Liver (tissue), 9 donors: Measurements from ENCODE around the gene AREL1. TPM values are rescaled to one million over a fixed set of nuclear protein-coding genes. Genes with fewer than 3 reads are reported as not detected.

Experiments used
- DNase-seq: peaks from one replicate; pipeline ENCODE4 v3.0.0-alpha.2; 2017; ENCODE audit warnings: low spot score
- H3K27ac ChIP-seq, 2 donors: one replicate each; pipeline ENCODE4 v1.7.0; 2013; ENCODE audit warnings: inconsistent platforms in 2 of 2, low read length in 2 of 2, control low read depth in 1 of 2, low read depth in 1 of 2, mild to moderate bottlenecking in 1 of 2
- H3K27me3 ChIP-seq, 4 donors: one replicate each; pipeline versions ENCODE4 v1.6.1 to v1.7.0; 2013; ENCODE audit warnings: low read length in 3 of 4, inconsistent platforms in 1 of 4, mild to moderate bottlenecking in 1 of 4, moderate library complexity in 1 of 4; ENCODE audit not compliant: control insufficient read depth in 4 of 4, insufficient read depth in 4 of 4
- H3K36me3 ChIP-seq, 4 donors: one replicate each; pipeline versions ENCODE4 v1.6.1 to v1.7.0; 2013; ENCODE audit warnings: low read length in 3 of 4, mild to moderate bottlenecking in 3 of 4, low read depth in 1 of 4, moderate library complexity in 1 of 4; ENCODE audit not compliant: control insufficient read depth in 4 of 4, insufficient read depth in 3 of 4
- H3K4me1 ChIP-seq, 4 donors: one replicate each; pipeline versions ENCODE4 v1.6.1 to v1.7.0; 2013; ENCODE audit warnings: low read length in 3 of 4, mild to moderate bottlenecking in 3 of 4, moderate library complexity in 1 of 4; ENCODE audit not compliant: control insufficient read depth in 4 of 4, insufficient read depth in 4 of 4
- H3K4me3 ChIP-seq, 3 donors: one replicate each; pipeline versions ENCODE4 v1.6.1 to v1.7.0; 2013; ENCODE audit warnings: low read length in 3 of 3, control low read depth in 1 of 3, low read depth in 1 of 3, mild to moderate bottlenecking in 1 of 3
- H3K9ac ChIP-seq, 2 donors: one replicate each; pipeline ENCODE4 v1.7.0; 2013; ENCODE audit warnings: low read length in 2 of 2, mild to moderate bottlenecking in 2 of 2, moderate library complexity in 2 of 2, control low read depth in 1 of 2, low read depth in 1 of 2
- H3K9me3 ChIP-seq, 4 donors: one replicate each; pipeline versions ENCODE4 v1.6.1 to v1.7.0; 2013; ENCODE audit warnings: low read length in 3 of 4; ENCODE audit not compliant: control insufficient read depth in 4 of 4
- EGR1 ChIP-seq, 2 donors: IDR thresholded peaks; 2 replicates each; pipeline ENCODE4 v1.6.1; 2016 to 2018; ENCODE audit warnings: antibody characterized with exemption in 2 of 2, low read depth in 2 of 2
- FOXA1 ChIP-seq: IDR thresholded peaks from 2 replicates; pipeline ENCODE4 v1.6.1; 2016; ENCODE audit warnings: antibody characterized with exemption
- FOXA2 ChIP-seq: IDR thresholded peaks from 2 replicates; pipeline ENCODE4 v1.6.1; 2016; ENCODE audit warnings: antibody characterized with exemption
- GABPA ChIP-seq, 2 donors: IDR thresholded peaks in 1 of 2; conservative IDR thresholded peaks in 1 of 2; 2 replicates each; pipeline ENCODE4 v1.6.1; 2016; ENCODE audit warnings: antibody characterized with exemption in 2 of 2, mild to moderate bottlenecking in 1 of 2, moderate library complexity in 1 of 2
- HNF4A ChIP-seq, 2 donors: conservative IDR thresholded peaks; 2 replicates each; pipeline ENCODE4 v1.6.1; 2016; ENCODE audit warnings: antibody characterized with exemption in 2 of 2, mild to moderate bottlenecking in 2 of 2
- HNF4G ChIP-seq: IDR thresholded peaks from 2 replicates; pipeline ENCODE4 v1.6.1; 2016; ENCODE audit warnings: antibody characterized with exemption
- JUND ChIP-seq, 2 donors: IDR thresholded peaks; 2 replicates each; pipeline ENCODE4 v1.6.1; 2016; ENCODE audit warnings: antibody characterized with exemption in 2 of 2
- NR2F2 ChIP-seq: IDR thresholded peaks from 2 replicates; pipeline ENCODE4 v1.6.1; 2016; ENCODE audit warnings: antibody characterized with exemption
- RAD21 ChIP-seq, 2 donors: IDR thresholded peaks; 2 replicates each; pipeline ENCODE4 v1.6.1; 2016; ENCODE audit warnings: antibody characterized with exemption in 2 of 2, mild to moderate bottlenecking in 2 of 2
- REST ChIP-seq: IDR thresholded peaks from 2 replicates; pipeline ENCODE4 v1.6.1; 2016; ENCODE audit warnings: antibody characterized with exemption, mild to moderate bottlenecking
- RXRA ChIP-seq, 2 donors: IDR thresholded peaks; 2 replicates each; pipeline ENCODE4 v1.6.1; 2017 to 2018; ENCODE audit warnings: antibody characterized with exemption in 2 of 2, mild to moderate bottlenecking in 1 of 2
- SP1 ChIP-seq: IDR thresholded peaks from 2 replicates; pipeline ENCODE4 v1.6.1; 2018; ENCODE audit warnings: antibody characterized with exemption, mild to moderate bottlenecking
- YY1 ChIP-seq: IDR thresholded peaks from 2 replicates; pipeline ENCODE4 v1.6.1; 2016; ENCODE audit warnings: antibody characterized with exemption, mild to moderate bottlenecking
- WGBS: extraction: QIAGEN DNeasy Blood & Tissue Kit; methylation state at CpG from one replicate; pipeline ENCODE4 v1.1.7; 2013; 5-methylcytosine and 5-hydroxymethylcytosine counted together
- polyA plus RNA-seq, 2 donors: library from polyadenylated mRNA; stranded (reverse) in 1 of 2; unstranded in 1 of 2; fragments of 200-250 nt in 1 of 2; fragments of >200 nt in 1 of 2; fragmentation: Nextera tagmentation in 1 of 2; extraction: Ambion mirVana in 1 of 2; gene quantifications; one replicate each; pipeline versions ENCODE4 v1.2.1 to v1.2.3, GENCODE V29; 2013 to 2015
- total RNA-seq, 2 donors: library from RNA; depleted of rRNA; stranded (reverse); fragments of >200 nt; gene quantifications; one replicate each; pipeline ENCODE4 v1.2.3, GENCODE V29; 2014
- TF ChIP-seq, protein P1 (sequence below): IDR thresholded peaks from 2 replicates; pipeline ENCODE4 v1.6.1; 2016; ENCODE audit warnings: antibody characterized with exemption
- TF ChIP-seq, protein P2 (sequence below): fragments of 150-350 bp; IDR thresholded peaks from 2 replicates; pipeline ENCODE4 v1.5.1; 2017; ENCODE audit warnings: improper control_type of control experiment, low read depth, low read length; ENCODE audit not compliant: missing input control
- TF ChIP-seq, protein P3 (sequence below): IDR thresholded peaks from 2 replicates; pipeline ENCODE4 v1.6.1; 2016; ENCODE audit warnings: antibody characterized with exemption
- TF ChIP-seq, protein P4 (sequence below): IDR thresholded peaks from 2 replicates; pipeline ENCODE4 v1.6.1; 2016; ENCODE audit warnings: antibody characterized with exemption
- donor health status: healthy.
- donor health status: healthy.
- donor health status: healthy.
- donor health status: healthy.
- donor health status: healthy.

Gene AREL1
- total and polyA plus RNA-seq, 4 donors, result 5.6 to 26.6 (median 13.2) TPM

GRCh38 chr14:74747237-74747636 lies 34.4 kb upstream of the AREL1 start:
- no peaks in the 10 kb centered on the region for H3K9me3 ChIP-seq
- H3K27me3 ChIP-seq, result no peaks in the 10 kb centered on the region
- no peak overlapping the region for H3K4me3 ChIP-seq
- 88% methylated on average over 2 of the region's 2 CpGs for WGBS
- H3K36me3 ChIP-seq, result no peaks in the 10 kb centered on the region
- H3K9ac ChIP-seq, result no peak overlapping the region
- no peak overlapping the region for H3K27ac ChIP-seq
- no peak for DNase-seq
- no peaks in the 10 kb centered on the region for H3K4me1 ChIP-seq
- no peak for TF ChIP-seq FOXA1

GRCh38 chr14:74739293-74740030 lies 26.6 kb upstream of the AREL1 start:
- DNase-seq, result no peak
- TF ChIP-seq SP1, result no peak
- no peak for TF ChIP-seq JUND (IDR thresholded peaks at IDR 0.05)
- no peak for TF ChIP-seq EGR1 (IDR thresholded peaks at IDR 0.05; ENCODE audit: low read depth in 2 of 2)
- TF ChIP-seq FOXA1, result no peak
- TF ChIP-seq, protein P1, sequence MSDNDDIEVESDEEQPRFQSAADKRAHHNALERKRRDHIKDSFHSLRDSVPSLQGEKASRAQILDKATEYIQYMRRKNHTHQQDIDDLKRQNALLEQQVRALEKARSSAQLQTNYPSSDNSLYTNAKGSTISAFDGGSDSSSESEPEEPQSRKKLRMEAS, result no peak
- TF ChIP-seq, protein P2, sequence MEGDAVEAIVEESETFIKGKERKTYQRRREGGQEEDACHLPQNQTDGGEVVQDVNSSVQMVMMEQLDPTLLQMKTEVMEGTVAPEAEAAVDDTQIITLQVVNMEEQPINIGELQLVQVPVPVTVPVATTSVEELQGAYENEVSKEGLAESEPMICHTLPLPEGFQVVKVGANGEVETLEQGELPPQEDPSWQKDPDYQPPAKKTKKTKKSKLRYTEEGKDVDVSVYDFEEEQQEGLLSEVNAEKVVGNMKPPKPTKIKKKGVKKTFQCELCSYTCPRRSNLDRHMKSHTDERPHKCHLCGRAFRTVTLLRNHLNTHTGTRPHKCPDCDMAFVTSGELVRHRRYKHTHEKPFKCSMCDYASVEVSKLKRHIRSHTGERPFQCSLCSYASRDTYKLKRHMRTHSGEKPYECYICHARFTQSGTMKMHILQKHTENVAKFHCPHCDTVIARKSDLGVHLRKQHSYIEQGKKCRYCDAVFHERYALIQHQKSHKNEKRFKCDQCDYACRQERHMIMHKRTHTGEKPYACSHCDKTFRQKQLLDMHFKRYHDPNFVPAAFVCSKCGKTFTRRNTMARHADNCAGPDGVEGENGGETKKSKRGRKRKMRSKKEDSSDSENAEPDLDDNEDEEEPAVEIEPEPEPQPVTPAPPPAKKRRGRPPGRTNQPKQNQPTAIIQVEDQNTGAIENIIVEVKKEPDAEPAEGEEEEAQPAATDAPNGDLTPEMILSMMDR, result no peak
- no peak for TF ChIP-seq HNF4A (conservative IDR thresholded peaks at IDR 0.05)
- TF ChIP-seq, protein P3, sequence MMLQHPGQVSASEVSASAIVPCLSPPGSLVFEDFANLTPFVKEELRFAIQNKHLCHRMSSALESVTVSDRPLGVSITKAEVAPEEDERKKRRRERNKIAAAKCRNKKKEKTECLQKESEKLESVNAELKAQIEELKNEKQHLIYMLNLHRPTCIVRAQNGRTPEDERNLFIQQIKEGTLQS, result no peak
- TF ChIP-seq FOXA2, result no peak
- no peak for TF ChIP-seq NR2F2
- TF ChIP-seq REST, result no peak
- no peak for TF ChIP-seq HNF4G
- TF ChIP-seq, protein P4, sequence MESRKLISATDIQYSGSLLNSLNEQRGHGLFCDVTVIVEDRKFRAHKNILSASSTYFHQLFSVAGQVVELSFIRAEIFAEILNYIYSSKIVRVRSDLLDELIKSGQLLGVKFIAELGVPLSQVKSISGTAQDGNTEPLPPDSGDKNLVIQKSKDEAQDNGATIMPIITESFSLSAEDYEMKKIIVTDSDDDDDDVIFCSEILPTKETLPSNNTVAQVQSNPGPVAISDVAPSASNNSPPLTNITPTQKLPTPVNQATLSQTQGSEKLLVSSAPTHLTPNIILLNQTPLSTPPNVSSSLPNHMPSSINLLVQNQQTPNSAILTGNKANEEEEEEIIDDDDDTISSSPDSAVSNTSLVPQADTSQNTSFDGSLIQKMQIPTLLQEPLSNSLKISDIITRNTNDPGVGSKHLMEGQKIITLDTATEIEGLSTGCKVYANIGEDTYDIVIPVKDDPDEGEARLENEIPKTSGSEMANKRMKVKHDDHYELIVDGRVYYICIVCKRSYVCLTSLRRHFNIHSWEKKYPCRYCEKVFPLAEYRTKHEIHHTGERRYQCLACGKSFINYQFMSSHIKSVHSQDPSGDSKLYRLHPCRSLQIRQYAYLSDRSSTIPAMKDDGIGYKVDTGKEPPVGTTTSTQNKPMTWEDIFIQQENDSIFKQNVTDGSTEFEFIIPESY, result no peak
- no peak for TF ChIP-seq RXRA (IDR thresholded peaks at IDR 0.05)
- no peak for TF ChIP-seq GABPA (IDR thresholded peaks at IDR 0.05 in 1 of 2, conservative IDR thresholded peaks at IDR 0.05 in 1 of 2)
- TF ChIP-seq RAD21 (IDR thresholded peaks at IDR 0.05), result no peak
- TF ChIP-seq YY1, result no peak
- no peak overlapping the region for H3K27ac ChIP-seq
- H3K36me3 ChIP-seq, result peaks cover 3 to 21% (median 14%) of the 10 kb centered on the region in 4 donors
- no peak overlapping the region for H3K9ac ChIP-seq
- no peaks in the 10 kb centered on the region for H3K27me3 ChIP-seq
- 95% methylated on average over 8 of the region's 8 CpGs for WGBS
- H3K4me3 ChIP-seq, result no peak overlapping the region
- no peaks in the 10 kb centered on the region for H3K9me3 ChIP-seq
- no peaks in the 10 kb centered on the region for H3K4me1 ChIP-seq
